Measurements from ENCODE around the gene AZI2. TPM values are rescaled to one million over a fixed set of nuclear protein-coding genes. Genes with fewer than 3 reads are reported as not detected.

Gene AZI2
- polyA plus RNA-seq, 2 of the 4 experiments (the other 2 are of a cell fraction), result 35.6 to 99.4 TPM

DNA sequence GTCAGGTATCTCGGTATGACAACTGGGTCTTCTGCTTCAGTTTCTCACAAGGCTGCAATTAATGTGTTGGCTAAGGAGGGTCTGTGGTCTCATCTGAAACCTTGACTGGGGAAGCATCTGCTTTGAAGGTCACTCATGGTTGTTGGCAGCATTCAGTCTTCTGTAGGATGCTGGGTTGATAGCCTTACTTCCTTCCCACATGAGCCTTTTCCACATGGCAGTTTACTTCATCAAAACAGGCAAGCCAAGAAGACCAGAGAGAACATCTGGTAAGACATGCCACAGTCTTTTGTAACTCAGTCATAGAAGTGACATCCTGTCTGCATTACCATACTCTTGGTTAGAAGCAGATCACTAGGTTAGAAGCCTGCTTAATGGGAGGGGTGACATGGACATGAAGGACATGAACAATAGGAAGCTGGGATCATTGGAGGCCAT lies 57.7 kb downstream of the AZI2 start:
- no peak for TF ChIP-seq JUNB (IDR thresholded peaks at IDR 0.05)
- TF ChIP-seq HEYL (CRISPR knock-in tag; IDR thresholded peaks at IDR 0.05), result no peak
- no peak for TF ChIP-seq KDM1A (IDR thresholded peaks at IDR 0.05; ENCODE audit: low read depth)
- TF ChIP-seq EP300 (IDR thresholded peaks at IDR 0.05), result no peak
- TF ChIP-seq MAFK (IDR thresholded peaks at IDR 0.05; ENCODE audit: partially characterized antibody), result no peak
- TF ChIP-seq POLR2AphosphoS2 (conservative IDR thresholded peaks at IDR 0.05; ENCODE audit: low read length), result no peak
- TF ChIP-seq, protein P1, sequence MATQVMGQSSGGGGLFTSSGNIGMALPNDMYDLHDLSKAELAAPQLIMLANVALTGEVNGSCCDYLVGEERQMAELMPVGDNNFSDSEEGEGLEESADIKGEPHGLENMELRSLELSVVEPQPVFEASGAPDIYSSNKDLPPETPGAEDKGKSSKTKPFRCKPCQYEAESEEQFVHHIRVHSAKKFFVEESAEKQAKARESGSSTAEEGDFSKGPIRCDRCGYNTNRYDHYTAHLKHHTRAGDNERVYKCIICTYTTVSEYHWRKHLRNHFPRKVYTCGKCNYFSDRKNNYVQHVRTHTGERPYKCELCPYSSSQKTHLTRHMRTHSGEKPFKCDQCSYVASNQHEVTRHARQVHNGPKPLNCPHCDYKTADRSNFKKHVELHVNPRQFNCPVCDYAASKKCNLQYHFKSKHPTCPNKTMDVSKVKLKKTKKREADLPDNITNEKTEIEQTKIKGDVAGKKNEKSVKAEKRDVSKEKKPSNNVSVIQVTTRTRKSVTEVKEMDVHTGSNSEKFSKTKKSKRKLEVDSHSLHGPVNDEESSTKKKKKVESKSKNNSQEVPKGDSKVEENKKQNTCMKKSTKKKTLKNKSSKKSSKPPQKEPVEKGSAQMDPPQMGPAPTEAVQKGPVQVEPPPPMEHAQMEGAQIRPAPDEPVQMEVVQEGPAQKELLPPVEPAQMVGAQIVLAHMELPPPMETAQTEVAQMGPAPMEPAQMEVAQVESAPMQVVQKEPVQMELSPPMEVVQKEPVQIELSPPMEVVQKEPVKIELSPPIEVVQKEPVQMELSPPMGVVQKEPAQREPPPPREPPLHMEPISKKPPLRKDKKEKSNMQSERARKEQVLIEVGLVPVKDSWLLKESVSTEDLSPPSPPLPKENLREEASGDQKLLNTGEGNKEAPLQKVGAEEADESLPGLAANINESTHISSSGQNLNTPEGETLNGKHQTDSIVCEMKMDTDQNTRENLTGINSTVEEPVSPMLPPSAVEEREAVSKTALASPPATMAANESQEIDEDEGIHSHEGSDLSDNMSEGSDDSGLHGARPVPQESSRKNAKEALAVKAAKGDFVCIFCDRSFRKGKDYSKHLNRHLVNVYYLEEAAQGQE (IDR thresholded peaks at IDR 0.05), result no peak
- TF ChIP-seq HOXA7 (CRISPR knock-in tag; IDR thresholded peaks at IDR 0.05), result no peak
- TF ChIP-seq, protein P2, sequence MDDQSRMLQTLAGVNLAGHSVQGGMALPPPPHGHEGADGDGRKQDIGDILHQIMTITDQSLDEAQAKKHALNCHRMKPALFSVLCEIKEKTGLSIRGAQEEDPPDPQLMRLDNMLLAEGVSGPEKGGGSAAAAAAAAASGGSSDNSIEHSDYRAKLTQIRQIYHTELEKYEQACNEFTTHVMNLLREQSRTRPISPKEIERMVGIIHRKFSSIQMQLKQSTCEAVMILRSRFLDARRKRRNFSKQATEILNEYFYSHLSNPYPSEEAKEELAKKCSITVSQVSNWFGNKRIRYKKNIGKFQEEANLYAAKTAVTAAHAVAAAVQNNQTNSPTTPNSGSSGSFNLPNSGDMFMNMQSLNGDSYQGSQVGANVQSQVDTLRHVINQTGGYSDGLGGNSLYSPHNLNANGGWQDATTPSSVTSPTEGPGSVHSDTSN (IDR thresholded peaks at IDR 0.05), result no peak
- ATAC-seq, result no peak
- DNase-seq (ENCODE audit: low read depth in 1 of 2, low spot score in 1 of 2), result no peak
- CTCF ChIA-PET, result interaction anchor here (4.2 kb wide), 1 partner anchor 569 kb away, joined by 15 read pairs; the partner anchor contains the start of gene EOMES
- POLR2A ChIA-PET, result no interaction called here
- H3K4me2 ChIP-seq, result no peak overlapping the region
- no peak for FAIRE-seq
- no peak overlapping the region for H3K27ac ChIP-seq
- WGBS (ENCODE audit: missing lambda C conversion rate), result 81% methylated on average over 1 of the region's 1 CpG
- no peak overlapping the region for H3K4me3 ChIP-seq
- no peaks in the 10 kb centered on the region; the same call in 2 of the 3 replicates for H3K4me1 ChIP-seq
- H3K9me3 ChIP-seq, result no peaks in the 10 kb centered on the region

DNA sequence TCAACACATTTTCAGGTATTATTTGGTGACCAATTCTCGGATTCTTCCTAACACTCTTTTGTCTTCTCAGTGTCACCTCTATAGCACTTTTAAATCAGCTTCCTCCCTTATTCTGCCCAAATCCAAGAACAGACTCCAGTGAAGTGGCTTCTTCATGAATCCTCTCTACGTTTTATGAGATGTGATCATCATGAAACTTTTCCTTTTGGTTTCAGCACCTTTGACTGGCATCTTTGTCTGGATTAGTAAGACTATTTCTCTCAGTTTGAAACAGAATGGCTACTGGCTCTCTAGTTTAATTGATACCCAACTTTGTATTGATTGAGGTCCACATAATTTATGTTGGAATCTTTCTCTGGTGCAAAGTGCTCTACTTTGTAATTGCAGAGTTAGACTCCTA lies 61.6 kb downstream of the AZI2 start:
- Histone ChIP-seq H3K4me1 (no peaks in the 10 kb centered on the region; the same call in 2 of the 3 replicates), H3K9me3 (no peaks in the 10 kb centered on the region), H3K4me2 (no peak overlapping the region), H3K4me3 (no peak overlapping the region), H3K27ac (no peak overlapping the region)
- ChIA-PET CTCF (interaction anchor here (0.7 to 7.1 kb wide), 7 partner anchors 10 to 575 kb away, joined by 3 to 47 read pairs (median 4); partner anchors contain the start of gene EOMES), POLR2A (interaction anchor here (1.7 kb wide), 1 partner anchor 565 kb away, joined by 11 read pairs; the partner anchor contains the start of gene EOMES)
- no peak for DNase-seq (ENCODE audit: low read depth in 1 of 2, low spot score in 1 of 2)
- FAIRE-seq, result no peak
- ATAC-seq, result no peak
- WGBS (ENCODE audit: missing lambda C conversion rate), result 74% methylated on average over 2 of the region's 2 CpGs
- TF ChIP-seq, protein P3, sequence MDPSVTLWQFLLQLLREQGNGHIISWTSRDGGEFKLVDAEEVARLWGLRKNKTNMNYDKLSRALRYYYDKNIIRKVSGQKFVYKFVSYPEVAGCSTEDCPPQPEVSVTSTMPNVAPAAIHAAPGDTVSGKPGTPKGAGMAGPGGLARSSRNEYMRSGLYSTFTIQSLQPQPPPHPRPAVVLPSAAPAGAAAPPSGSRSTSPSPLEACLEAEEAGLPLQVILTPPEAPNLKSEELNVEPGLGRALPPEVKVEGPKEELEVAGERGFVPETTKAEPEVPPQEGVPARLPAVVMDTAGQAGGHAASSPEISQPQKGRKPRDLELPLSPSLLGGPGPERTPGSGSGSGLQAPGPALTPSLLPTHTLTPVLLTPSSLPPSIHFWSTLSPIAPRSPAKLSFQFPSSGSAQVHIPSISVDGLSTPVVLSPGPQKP (IDR thresholded peaks at IDR 0.05; ENCODE audit: low read depth, low read length), result no peak
- TF ChIP-seq FOXS1 (CRISPR knock-in tag; IDR thresholded peaks at IDR 0.05) (no peak), NFE2L2 (conservative IDR thresholded peaks at IDR 0.05; ENCODE audit: low read length) (no peak)

DNA sequence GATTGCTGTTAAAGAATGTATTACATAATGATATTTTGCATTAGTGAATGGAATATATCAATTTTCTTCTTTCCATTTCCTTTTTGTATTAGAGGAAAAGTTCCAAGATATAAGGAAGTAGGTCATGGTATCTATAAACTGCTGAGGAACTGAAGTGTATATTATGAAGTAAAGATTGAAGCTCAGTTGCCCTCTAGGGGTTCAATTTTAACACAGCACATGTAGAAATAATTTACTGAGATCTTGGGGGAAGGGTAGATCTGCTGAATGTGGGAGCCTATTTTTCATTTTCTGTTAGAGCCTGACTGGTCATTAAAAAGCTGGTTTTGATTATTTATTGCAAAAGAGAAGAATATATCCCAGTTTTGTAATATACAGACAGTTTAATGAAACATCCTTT lies 62.0 kb downstream of the AZI2 start:
- FAIRE-seq (peak; percentile 92), DNase-seq (ENCODE audit: low read depth in 1 of 2, low spot score in 1 of 2) (peak; percentile 15 to 51), ATAC-seq (peak; percentile 90 to 93; a peak in 5 of 6 replicates)
- ChIA-PET CTCF (interaction anchor here (0.7 to 7.1 kb wide), 7 partner anchors 11 to 575 kb away, joined by 3 to 47 read pairs (median 4); partner anchors contain the start of gene EOMES), POLR2A (interaction anchor here (1.7 kb wide), 1 partner anchor 565 kb away, joined by 11 read pairs; the partner anchor contains the start of gene EOMES)
- Histone ChIP-seq H3K4me3 (no peak overlapping the region), H3K4me1 (no peaks in the 10 kb centered on the region; the same call in 2 of the 3 replicates), H3K9me3 (no peaks in the 10 kb centered on the region), H3K4me2 (no peak overlapping the region), H3K27ac (no peak overlapping the region)
- TF ChIP-seq RCOR1 (IDR thresholded peaks at IDR 0.05; ENCODE audit: low read depth, low read length) (no peak), TFCP2L1 (CRISPR knock-in tag; IDR thresholded peaks at IDR 0.05) (no peak), RFX5 (IDR thresholded peaks at IDR 0.05) (no peak), HDAC2 (IDR thresholded peaks at IDR 0.05) (no peak), SMC3 (IDR thresholded peaks at IDR 0.05) (peak; percentile 56), NR3C1 (IDR thresholded peaks at IDR 0.05) (no peak), RAD21 (conservative IDR thresholded peaks at IDR 0.05 in 1 of 2, IDR thresholded peaks at IDR 0.05 in 1 of 2) (peak; percentile 65 to 68), MYC (IDR thresholded peaks at IDR 0.05; ENCODE audit: borderline replicate concordance, low read length) (no peak), HOXA7 (CRISPR knock-in tag; IDR thresholded peaks at IDR 0.05) (no peak), EHF (CRISPR knock-in tag; IDR thresholded peaks at IDR 0.05) (no peak), FOSB (CRISPR knock-in tag; IDR thresholded peaks at IDR 0.05) (no peak), ZC3H11A (IDR thresholded peaks at IDR 0.05) (no peak), NFE2L2 (conservative IDR thresholded peaks at IDR 0.05; ENCODE audit: low read length) (no peak), HOXB13 (CRISPR knock-in tag; IDR thresholded peaks at IDR 0.05; ENCODE audit: low read depth) (no peak)
- TF ChIP-seq, protein P2 (IDR thresholded peaks at IDR 0.05), result no peak
- TF ChIP-seq, protein P4, sequence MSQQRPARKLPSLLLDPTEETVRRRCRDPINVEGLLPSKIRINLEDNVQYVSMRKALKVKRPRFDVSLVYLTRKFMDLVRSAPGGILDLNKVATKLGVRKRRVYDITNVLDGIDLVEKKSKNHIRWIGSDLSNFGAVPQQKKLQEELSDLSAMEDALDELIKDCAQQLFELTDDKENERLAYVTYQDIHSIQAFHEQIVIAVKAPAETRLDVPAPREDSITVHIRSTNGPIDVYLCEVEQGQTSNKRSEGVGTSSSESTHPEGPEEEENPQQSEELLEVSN (IDR thresholded peaks at IDR 0.05; ENCODE audit: borderline replicate concordance, low read depth), result no peak
- TF ChIP-seq, protein P5, sequence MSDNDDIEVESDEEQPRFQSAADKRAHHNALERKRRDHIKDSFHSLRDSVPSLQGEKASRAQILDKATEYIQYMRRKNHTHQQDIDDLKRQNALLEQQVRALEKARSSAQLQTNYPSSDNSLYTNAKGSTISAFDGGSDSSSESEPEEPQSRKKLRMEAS (IDR thresholded peaks at IDR 0.05), result no peak

Measured in A549 (cell line).